Epithelial cell of esophagus (primary cell): ENCODE data around the gene ARX.

ENCODE experiments used
- DNase-seq: peaks from one replicate; pipeline ENCODE4 v3.0.0; 2010; ENCODE audit warnings: low read depth
- H3K4me3 ChIP-seq: 2 replicates; pipeline ENCODE4 v1.5.1; 2011; ENCODE audit warnings: mild to moderate bottlenecking, low read length, control low read depth
- TF ChIP-seq, protein P1 (sequence below): IDR thresholded peaks from 2 replicates; pipeline ENCODE4 v1.5.1; 2011; ENCODE audit warnings: low read depth, mild to moderate bottlenecking, low read length, control low read depth, inconsistent platforms; ENCODE audit not compliant: insufficient read depth; ENCODE audit errors: missing control alignments

The ARX gene

DNA sequence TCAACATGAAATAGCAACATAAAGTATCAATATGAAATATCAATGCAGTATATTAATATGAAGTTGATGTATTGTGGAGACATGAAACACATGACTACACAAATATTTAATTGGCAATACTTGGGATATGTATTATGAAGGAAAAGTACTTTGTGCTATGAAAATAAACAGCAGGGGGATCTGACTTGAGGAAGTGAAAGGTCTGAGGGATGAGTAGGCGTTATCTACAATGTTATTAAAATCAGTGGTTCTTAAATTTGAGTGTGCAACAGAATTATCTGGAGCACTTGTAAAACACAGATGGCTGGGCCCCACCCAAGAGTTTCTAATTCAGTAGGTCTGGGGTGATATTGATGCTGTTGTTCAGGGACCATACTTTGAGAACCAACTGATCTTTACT lies 27.4 kb upstream of the ARX start:
- no peak overlapping the region for H3K4me3 ChIP-seq
- DNase-seq: no peak
- TF ChIP-seq, protein P1, sequence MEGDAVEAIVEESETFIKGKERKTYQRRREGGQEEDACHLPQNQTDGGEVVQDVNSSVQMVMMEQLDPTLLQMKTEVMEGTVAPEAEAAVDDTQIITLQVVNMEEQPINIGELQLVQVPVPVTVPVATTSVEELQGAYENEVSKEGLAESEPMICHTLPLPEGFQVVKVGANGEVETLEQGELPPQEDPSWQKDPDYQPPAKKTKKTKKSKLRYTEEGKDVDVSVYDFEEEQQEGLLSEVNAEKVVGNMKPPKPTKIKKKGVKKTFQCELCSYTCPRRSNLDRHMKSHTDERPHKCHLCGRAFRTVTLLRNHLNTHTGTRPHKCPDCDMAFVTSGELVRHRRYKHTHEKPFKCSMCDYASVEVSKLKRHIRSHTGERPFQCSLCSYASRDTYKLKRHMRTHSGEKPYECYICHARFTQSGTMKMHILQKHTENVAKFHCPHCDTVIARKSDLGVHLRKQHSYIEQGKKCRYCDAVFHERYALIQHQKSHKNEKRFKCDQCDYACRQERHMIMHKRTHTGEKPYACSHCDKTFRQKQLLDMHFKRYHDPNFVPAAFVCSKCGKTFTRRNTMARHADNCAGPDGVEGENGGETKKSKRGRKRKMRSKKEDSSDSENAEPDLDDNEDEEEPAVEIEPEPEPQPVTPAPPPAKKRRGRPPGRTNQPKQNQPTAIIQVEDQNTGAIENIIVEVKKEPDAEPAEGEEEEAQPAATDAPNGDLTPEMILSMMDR: no peak

DNA sequence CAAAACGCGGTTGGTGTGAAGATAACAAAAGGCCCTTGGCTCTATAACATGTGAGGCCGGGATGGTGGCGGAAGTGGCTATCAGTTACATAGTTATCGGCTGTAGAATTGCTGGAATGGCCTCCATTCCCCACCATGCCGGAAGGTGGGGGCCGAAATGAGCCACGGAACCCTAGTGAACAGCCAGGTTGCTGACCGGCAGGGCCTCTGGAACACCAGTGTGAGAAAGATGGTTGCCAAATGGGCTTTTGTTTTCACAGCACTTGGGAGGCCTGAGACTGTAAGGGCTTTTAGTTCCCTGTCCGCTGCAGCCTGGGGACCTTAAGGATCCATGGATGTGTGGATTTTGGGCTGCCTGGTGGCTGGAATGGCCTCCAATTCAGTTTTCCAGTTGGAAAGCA lies 23.3 kb upstream of the ARX start:
- H3K4me3 ChIP-seq: no peak overlapping the region
- TF ChIP-seq, protein P1: no peak
- no peak for DNase-seq

DNA sequence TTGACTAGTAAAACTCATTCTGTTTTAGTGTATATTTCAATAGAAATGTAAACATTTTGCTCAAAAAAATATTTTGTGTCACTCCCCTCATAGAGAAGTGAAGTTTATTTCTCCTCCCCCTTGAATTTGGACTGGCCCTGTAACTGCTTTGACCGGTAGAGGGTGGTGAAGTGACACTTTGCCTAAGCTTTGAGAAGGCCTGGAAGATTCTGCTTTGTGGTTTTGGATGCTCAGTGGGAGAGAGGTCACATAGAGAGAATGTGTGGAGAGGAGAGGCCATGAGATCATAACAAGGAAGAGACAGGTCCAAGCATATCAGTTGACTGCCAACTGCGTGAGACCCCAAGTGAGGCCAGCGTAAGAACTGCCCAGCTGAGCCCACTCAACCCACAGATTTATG lies 19.1 kb upstream of the ARX start:
- TF ChIP-seq, protein P1: peak; percentile 31
- no peak for DNase-seq

GRCh38 chrX:25029288-25029825 lies 13.6 kb upstream of the ARX start:
- DNase-seq: no peak
- TF ChIP-seq, protein P1: no peak

More for the DNA sequence above, 19.1 kb upstream of the ARX start:
- H3K4me3 ChIP-seq: no peak overlapping the region

DNA sequence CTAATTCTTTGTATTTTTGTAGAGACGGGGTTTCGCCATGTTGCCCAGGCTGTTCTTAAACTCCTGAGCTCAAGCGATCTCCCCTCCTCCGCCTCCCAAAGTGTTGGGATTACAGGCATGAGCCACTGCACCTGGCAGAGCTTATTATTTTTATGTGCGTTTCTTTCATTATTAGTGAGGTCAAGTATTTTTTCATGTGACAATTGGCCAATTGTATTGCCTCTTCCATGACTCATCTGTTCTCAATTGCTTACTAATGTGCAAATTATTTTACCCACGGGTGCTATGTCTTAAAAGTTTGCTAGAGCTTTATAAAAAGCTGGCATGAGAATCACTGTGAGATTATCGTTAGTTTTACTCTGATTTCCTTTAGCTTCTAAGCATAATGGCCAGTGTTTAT lies 13.0 kb upstream of the ARX start:
- no peak overlapping the region for H3K4me3 ChIP-seq
- DNase-seq: peak; percentile 65
- TF ChIP-seq, protein P1: no peak

More at GRCh38 chrX:25029288-25029825, 13.6 kb upstream of the ARX start:
- H3K4me3 ChIP-seq: no peak overlapping the region

DNA sequence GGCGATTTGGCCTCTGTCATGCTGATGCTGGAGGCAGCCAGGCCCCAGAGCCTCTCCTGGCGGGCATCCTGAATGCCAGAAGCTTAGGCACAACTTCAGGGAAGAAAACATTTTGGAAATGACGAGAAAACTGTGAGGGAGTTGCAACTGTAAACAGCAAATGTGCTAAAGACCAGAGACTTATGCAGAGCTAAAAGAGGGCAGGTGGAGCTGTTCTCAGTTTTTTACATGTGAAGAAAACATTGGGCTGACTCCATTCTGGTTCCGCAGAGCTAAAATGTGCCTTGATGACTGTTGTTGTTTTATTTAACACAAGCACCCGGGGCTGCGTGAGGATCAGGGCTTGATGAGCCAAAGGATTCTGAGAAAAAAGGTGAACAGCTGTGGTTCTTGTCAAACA lies 10.8 kb upstream of the ARX start:
- DNase-seq: no peak
- TF ChIP-seq, protein P1: no peak
- no peak overlapping the region for H3K4me3 ChIP-seq

DNA sequence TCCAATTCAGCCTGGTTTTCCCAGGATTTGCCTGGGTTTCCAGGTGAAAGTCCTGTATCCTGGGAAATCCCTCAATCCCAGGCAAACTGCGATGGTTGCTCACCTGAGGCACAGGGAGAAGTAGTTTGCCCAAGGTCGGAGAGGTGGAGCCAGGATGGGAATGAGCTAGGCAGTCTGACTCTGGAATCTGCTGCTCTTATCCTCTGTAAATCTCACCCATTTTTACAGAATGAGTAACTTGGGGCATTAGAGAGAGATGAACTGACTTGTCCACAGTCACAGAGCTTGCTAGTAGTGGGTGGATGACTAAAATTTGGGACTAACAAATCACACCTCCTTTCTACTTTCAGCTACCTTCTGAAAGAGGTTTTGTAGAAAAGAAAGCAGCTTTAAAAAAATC lies 9.8 kb upstream of the ARX start:
- DNase-seq: peak; percentile 60
- H3K4me3 ChIP-seq: no peak overlapping the region
- TF ChIP-seq, protein P1: no peak
